SU-DHL-6 (cell line): Measurements from ENCODE around the gene CD38.

Experiments used
- H2AFZ ChIP-seq: fragments of 200-600 bp; sonication (generic); 2 replicates; pipeline ENCODE4 v1.6.1; 2014; ENCODE audit warnings: low read depth, mild to moderate bottlenecking, moderate library complexity, mixed read lengths, antibody characterized with exemption, low read length; ENCODE audit not compliant: severe bottlenecking
- H3F3A ChIP-seq: fragments of 200-600 bp; shearing (Covaris generic); 2 replicates; pipeline ENCODE4 v1.6.0; 2016; ENCODE audit warnings: antibody characterized with exemption, mild to moderate bottlenecking; ENCODE audit not compliant: insufficient read depth
- H3K27ac ChIP-seq: fragments of 200-600 bp; sonication (generic); 2 replicates; pipeline ENCODE4 v1.5.1; 2016; ENCODE audit warnings: low read depth, mild to moderate bottlenecking, low read length, moderate library complexity, mixed read lengths
- H3K27me3 ChIP-seq: fragments of 200-600 bp; sonication (generic), shearing (Covaris generic); 2 replicates; pipeline ENCODE4 v1.6.0; 2014; ENCODE audit warnings: mild to moderate bottlenecking, low read length
- H3K36me3 ChIP-seq: fragments of 200-600 bp; sonication (generic); 2 replicates; pipeline ENCODE4 v1.6.1; 2014; ENCODE audit warnings: mild to moderate bottlenecking, low read length, mixed read lengths
- H3K4me2 ChIP-seq: fragments of 300-600, 200-600 bp; shearing (Covaris generic), sonication (generic); 2 replicates; pipeline ENCODE4 v1.6.0; 2014; ENCODE audit warnings: low read length, low read depth, mild to moderate bottlenecking; ENCODE audit not compliant: poor library complexity, severe bottlenecking
- H3K4me3 ChIP-seq: fragments of 200-600 bp; sonication (generic); 2 replicates; pipeline ENCODE4 v1.5.1; 2014; ENCODE audit warnings: antibody characterized with exemption, low read length, mild to moderate bottlenecking, mixed read lengths; ENCODE audit not compliant: insufficient read depth, poor library complexity, severe bottlenecking
- H3K79me2 ChIP-seq: fragments of 200-600 bp; sonication (generic); 2 replicates; pipeline ENCODE4 v1.6.1; 2014; ENCODE audit warnings: mild to moderate bottlenecking, low read length, moderate library complexity; ENCODE audit not compliant: insufficient read depth
- H3K9ac ChIP-seq: fragments of 200-600 bp; sonication (generic); 2 replicates; pipeline ENCODE4 v1.7.0; 2014; ENCODE audit warnings: mild to moderate bottlenecking, low read length
- H3K9me2 ChIP-seq: fragments of 200-600 bp; sonication (generic); replicated peaks from 2 replicates; pipeline ENCODE4 v1.6.1; 2014; ENCODE audit warnings: low read length; ENCODE audit not compliant: insufficient read depth
- H3K9me3 ChIP-seq: fragments of 200-600 bp; sonication (generic); 2 replicates; pipeline ENCODE4 v1.6.1; 2014; ENCODE audit warnings: low read length, mixed read lengths; ENCODE audit not compliant: insufficient read depth
- H4K20me1 ChIP-seq: fragments of 200-600 bp; sonication (generic); 2 replicates; pipeline ENCODE4 v1.6.1; 2014; ENCODE audit warnings: low read depth, mild to moderate bottlenecking, antibody characterized with exemption, low read length, moderate library complexity, mixed read lengths
- CTCF ChIP-seq: fragments of 200-600 bp; sonication (generic); IDR thresholded peaks from one replicate; pipeline ENCODE4 v1.5.1; 2017; ENCODE audit warnings: antibody characterized with exemption, mild to moderate bottlenecking, low read length, moderate library complexity; ENCODE audit not compliant: insufficient read depth, poor library complexity, severe bottlenecking
- EZH2phosphoT487 ChIP-seq: fragments of 200-600 bp; sonication (generic), shearing (Covaris generic); conservative IDR thresholded peaks from 2 replicates; pipeline ENCODE4 v1.6.1; 2018; ENCODE audit warnings: mild to moderate bottlenecking, antibody characterized with exemption, low read length, moderate library complexity, mixed read lengths

CD38 gene

GRCh38 chr4:15769202-15769601 is 8.9 kb upstream of the CD38 start:
- Histone ChIP-seq H3K9me2 (no peaks in the 10 kb centered on the region), H3K9ac (no peak overlapping the region), H3K4me2 (no peak overlapping the region), H3K79me2 (no peaks in the 10 kb centered on the region), H3K36me3 (no peaks in the 10 kb centered on the region), H3K27ac (no peak overlapping the region), H3K4me3 (no peak overlapping the region), H2AFZ (no peak overlapping the region), H3K27me3 (no peaks in the 10 kb centered on the region), H3K9me3 (no peaks in the 10 kb centered on the region), H4K20me1 (no peaks in the 10 kb centered on the region), H3F3A (peaks cover 6% of the 10 kb centered on the region; the same call in 1 of the 2 replicates)
- TF ChIP-seq EZH2phosphoT487 (no peak), CTCF (no peak)

GRCh38 chr4:15771216-15772058 is 6.7 kb upstream of the CD38 start:
- no peaks in the 10 kb centered on the region for H3F3A ChIP-seq
- H3K4me3 ChIP-seq, result no peak overlapping the region
- H3K9ac ChIP-seq, result no peak overlapping the region
- no peak overlapping the region for H2AFZ ChIP-seq
- H3K27me3 ChIP-seq, result no peaks in the 10 kb centered on the region
- H3K9me2 ChIP-seq, result no peaks in the 10 kb centered on the region
- H3K9me3 ChIP-seq, result no peaks in the 10 kb centered on the region
- no peaks in the 10 kb centered on the region for H3K36me3 ChIP-seq
- H3K79me2 ChIP-seq, result no peaks in the 10 kb centered on the region
- H3K4me2 ChIP-seq, result no peak overlapping the region
- H3K27ac ChIP-seq, result no peak overlapping the region
- no peak for TF ChIP-seq CTCF
- no peak for TF ChIP-seq EZH2phosphoT487
- H4K20me1 ChIP-seq, result no peaks in the 10 kb centered on the region

GRCh38 chr4:15774020-15774420 is 4.1 kb upstream of the CD38 start:
- H3K79me2 ChIP-seq, result peaks cover under 1% of the 10 kb centered on the region
- H3F3A ChIP-seq, result peaks cover 17% of the 10 kb centered on the region
- no peak overlapping the region for H3K4me3 ChIP-seq
- TF ChIP-seq CTCF (no peak), EZH2phosphoT487 (no peak)
- H3K27me3 ChIP-seq, result no peaks in the 10 kb centered on the region
- no peaks in the 10 kb centered on the region for H4K20me1 ChIP-seq
- no peak overlapping the region for H3K9ac ChIP-seq
- H3K9me2 ChIP-seq, result no peaks in the 10 kb centered on the region
- H2AFZ ChIP-seq, result no peak overlapping the region
- no peaks in the 10 kb centered on the region for H3K9me3 ChIP-seq
- H3K36me3 ChIP-seq, result no peaks in the 10 kb centered on the region
- no peak overlapping the region for H3K27ac ChIP-seq
- no peak overlapping the region for H3K4me2 ChIP-seq
